H1 (cell line): Measurements from ENCODE around the gene DMXL1. TPM values are rescaled to one million over a fixed set of nuclear protein-coding genes. Genes with fewer than 3 reads are reported as not detected.

Source experiments
- EP300 ChIP-seq, 2 experiments: IDR thresholded peaks; 1 replicate in 1 of 2; 2 replicates in 1 of 2; pipeline ENCODE4 v1.6.1; 2011 to 2012; ENCODE audit warnings: low read depth in 2 of 2, low read length in 2 of 2, mild to moderate bottlenecking in 2 of 2, borderline replicate concordance in 1 of 2, inconsistent platforms in 1 of 2, moderate library complexity in 1 of 2
- GTF2F1 ChIP-seq: IDR thresholded peaks from 2 replicates; pipeline ENCODE4 v1.6.1; 2012; ENCODE audit warnings: low read depth, low read length, improper control_type of control experiment, borderline replicate concordance
- JUN ChIP-seq: IDR thresholded peaks from 2 replicates; pipeline ENCODE4 v1.6.1; 2011; ENCODE audit warnings: low read depth, mild to moderate bottlenecking, improper control_type of control experiment, low read length
- NRF1 ChIP-seq: IDR thresholded peaks from 2 replicates; pipeline ENCODE4 v1.6.1; 2011; ENCODE audit warnings: mild to moderate bottlenecking, low read depth, low read length, improper control_type of control experiment
- SIN3A ChIP-seq, 2 experiments: IDR thresholded peaks in 1 of 2; conservative IDR thresholded peaks in 1 of 2; 2 replicates each; pipeline ENCODE4 v1.6.1; 2011 to 2012; ENCODE audit warnings: low read length in 2 of 2, improper control_type of control experiment in 1 of 2, low read depth in 1 of 2, mild to moderate bottlenecking in 1 of 2
- TBP ChIP-seq: IDR thresholded peaks from 2 replicates; pipeline ENCODE4 v1.6.1; 2011; ENCODE audit warnings: low read depth, low read length, improper control_type of control experiment
- TCF12 ChIP-seq: IDR thresholded peaks from 2 replicates; pipeline ENCODE4 v1.6.1; 2011; ENCODE audit warnings: low read depth, mild to moderate bottlenecking, low read length
- ZNF274 ChIP-seq: IDR thresholded peaks from 2 replicates; pipeline ENCODE4 v1.7.0; 2012; ENCODE audit warnings: low read length, borderline replicate concordance; ENCODE audit errors: extremely low read depth
- polyA plus RNA-seq, 7 experiments: library from polyadenylated mRNA; depleted of rRNA in 3 of 7; stranded (reverse) in 5 of 7; unstranded in 2 of 7; fragments of >200 nt in 5 of 7; fragments of 200-250 nt in 2 of 7; gene quantifications; 1 replicate in 5 of 7; 2 replicates in 1 of 7; 4 replicates in 1 of 7; pipeline versions ENCODE4 v1.2.1 to v1.2.3, GENCODE V29; 2011 to 2013; ENCODE audit warnings: missing spikeins in 2 of 7, mixed read lengths in 2 of 7
- total RNA-seq: library from RNA; stranded (reverse); fragmentation: NEBNext Ultra II Directional; extraction: Animal tissue kit (Norgen Biotek cat#: 25700); gene quantifications from 2 replicates; pipeline ENCODE4 v1.2.1, GENCODE V29; 2021
- TF ChIP-seq, protein P1 (sequence below): fragments of 300-600 bp; sonication (generic); IDR thresholded peaks from 2 replicates; pipeline ENCODE4 v1.7.1; 2012; ENCODE audit warnings: low read length, moderate library complexity, mild to moderate bottlenecking, inconsistent platforms; ENCODE audit not compliant: insufficient replicate concordance
- TF ChIP-seq, protein P2 (sequence below): IDR thresholded peaks from 2 replicates; pipeline ENCODE4 v1.6.1; 2012; ENCODE audit warnings: inconsistent platforms
- TF ChIP-seq, protein P3 (sequence below): IDR thresholded peaks from 2 replicates; pipeline ENCODE4 v1.6.1; 2011; ENCODE audit warnings: low read length, improper control_type of control experiment

DMXL1 gene
- total and polyA plus RNA-seq, 2 of the 8 experiments (the other 6 are each of a cell fraction or from before 2014, with no cell fraction given): 10.1 to 43.9 TPM

DNA sequence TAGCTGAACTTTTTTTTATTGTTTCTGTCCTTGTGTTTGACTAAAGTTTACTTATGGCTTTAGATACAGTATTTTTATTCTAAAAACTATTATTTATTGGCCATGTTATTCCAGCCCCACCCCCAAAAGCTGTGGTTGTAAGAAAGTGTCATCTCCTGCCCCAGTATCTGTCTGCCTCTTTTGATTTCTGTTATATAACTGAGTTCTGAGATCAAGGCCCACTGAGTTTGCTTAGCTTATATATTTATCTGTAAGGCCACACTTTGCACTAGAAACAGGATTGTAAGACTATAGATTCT is 168.2 kb downstream of the DMXL1 start (continued):
- TF ChIP-seq, protein P1, sequence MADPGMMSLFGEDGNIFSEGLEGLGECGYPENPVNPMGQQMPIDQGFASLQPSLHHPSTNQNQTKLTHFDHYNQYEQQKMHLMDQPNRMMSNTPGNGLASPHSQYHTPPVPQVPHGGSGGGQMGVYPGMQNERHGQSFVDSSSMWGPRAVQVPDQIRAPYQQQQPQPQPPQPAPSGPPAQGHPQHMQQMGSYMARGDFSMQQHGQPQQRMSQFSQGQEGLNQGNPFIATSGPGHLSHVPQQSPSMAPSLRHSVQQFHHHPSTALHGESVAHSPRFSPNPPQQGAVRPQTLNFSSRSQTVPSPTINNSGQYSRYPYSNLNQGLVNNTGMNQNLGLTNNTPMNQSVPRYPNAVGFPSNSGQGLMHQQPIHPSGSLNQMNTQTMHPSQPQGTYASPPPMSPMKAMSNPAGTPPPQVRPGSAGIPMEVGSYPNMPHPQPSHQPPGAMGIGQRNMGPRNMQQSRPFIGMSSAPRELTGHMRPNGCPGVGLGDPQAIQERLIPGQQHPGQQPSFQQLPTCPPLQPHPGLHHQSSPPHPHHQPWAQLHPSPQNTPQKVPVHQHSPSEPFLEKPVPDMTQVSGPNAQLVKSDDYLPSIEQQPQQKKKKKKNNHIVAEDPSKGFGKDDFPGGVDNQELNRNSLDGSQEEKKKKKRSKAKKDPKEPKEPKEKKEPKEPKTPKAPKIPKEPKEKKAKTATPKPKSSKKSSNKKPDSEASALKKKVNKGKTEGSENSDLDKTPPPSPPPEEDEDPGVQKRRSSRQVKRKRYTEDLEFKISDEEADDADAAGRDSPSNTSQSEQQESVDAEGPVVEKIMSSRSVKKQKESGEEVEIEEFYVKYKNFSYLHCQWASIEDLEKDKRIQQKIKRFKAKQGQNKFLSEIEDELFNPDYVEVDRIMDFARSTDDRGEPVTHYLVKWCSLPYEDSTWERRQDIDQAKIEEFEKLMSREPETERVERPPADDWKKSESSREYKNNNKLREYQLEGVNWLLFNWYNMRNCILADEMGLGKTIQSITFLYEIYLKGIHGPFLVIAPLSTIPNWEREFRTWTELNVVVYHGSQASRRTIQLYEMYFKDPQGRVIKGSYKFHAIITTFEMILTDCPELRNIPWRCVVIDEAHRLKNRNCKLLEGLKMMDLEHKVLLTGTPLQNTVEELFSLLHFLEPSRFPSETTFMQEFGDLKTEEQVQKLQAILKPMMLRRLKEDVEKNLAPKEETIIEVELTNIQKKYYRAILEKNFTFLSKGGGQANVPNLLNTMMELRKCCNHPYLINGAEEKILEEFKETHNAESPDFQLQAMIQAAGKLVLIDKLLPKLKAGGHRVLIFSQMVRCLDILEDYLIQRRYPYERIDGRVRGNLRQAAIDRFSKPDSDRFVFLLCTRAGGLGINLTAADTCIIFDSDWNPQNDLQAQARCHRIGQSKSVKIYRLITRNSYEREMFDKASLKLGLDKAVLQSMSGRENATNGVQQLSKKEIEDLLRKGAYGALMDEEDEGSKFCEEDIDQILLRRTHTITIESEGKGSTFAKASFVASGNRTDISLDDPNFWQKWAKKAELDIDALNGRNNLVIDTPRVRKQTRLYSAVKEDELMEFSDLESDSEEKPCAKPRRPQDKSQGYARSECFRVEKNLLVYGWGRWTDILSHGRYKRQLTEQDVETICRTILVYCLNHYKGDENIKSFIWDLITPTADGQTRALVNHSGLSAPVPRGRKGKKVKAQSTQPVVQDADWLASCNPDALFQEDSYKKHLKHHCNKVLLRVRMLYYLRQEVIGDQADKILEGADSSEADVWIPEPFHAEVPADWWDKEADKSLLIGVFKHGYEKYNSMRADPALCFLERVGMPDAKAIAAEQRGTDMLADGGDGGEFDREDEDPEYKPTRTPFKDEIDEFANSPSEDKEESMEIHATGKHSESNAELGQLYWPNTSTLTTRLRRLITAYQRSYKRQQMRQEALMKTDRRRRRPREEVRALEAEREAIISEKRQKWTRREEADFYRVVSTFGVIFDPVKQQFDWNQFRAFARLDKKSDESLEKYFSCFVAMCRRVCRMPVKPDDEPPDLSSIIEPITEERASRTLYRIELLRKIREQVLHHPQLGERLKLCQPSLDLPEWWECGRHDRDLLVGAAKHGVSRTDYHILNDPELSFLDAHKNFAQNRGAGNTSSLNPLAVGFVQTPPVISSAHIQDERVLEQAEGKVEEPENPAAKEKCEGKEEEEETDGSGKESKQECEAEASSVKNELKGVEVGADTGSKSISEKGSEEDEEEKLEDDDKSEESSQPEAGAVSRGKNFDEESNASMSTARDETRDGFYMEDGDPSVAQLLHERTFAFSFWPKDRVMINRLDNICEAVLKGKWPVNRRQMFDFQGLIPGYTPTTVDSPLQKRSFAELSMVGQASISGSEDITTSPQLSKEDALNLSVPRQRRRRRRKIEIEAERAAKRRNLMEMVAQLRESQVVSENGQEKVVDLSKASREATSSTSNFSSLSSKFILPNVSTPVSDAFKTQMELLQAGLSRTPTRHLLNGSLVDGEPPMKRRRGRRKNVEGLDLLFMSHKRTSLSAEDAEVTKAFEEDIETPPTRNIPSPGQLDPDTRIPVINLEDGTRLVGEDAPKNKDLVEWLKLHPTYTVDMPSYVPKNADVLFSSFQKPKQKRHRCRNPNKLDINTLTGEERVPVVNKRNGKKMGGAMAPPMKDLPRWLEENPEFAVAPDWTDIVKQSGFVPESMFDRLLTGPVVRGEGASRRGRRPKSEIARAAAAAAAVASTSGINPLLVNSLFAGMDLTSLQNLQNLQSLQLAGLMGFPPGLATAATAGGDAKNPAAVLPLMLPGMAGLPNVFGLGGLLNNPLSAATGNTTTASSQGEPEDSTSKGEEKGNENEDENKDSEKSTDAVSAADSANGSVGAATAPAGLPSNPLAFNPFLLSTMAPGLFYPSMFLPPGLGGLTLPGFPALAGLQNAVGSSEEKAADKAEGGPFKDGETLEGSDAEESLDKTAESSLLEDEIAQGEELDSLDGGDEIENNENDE: no peak
- TF ChIP-seq SIN3A (conservative IDR thresholded peaks at IDR 0.05 in 1 of 2, IDR thresholded peaks at IDR 0.05 in 1 of 2; ENCODE audit: low read depth in 1 of 2, low read length in 2 of 2) (no peak), JUN (no peak), TBP (no peak), EP300 (IDR thresholded peaks at IDR 0.05; ENCODE audit: borderline replicate concordance in 1 of 2, low read depth in 2 of 2, low read length in 2 of 2) (no peak), TCF12 (no peak), GTF2F1 (no peak), NRF1 (no peak), ZNF274 (no peak)
- TF ChIP-seq, protein P2, sequence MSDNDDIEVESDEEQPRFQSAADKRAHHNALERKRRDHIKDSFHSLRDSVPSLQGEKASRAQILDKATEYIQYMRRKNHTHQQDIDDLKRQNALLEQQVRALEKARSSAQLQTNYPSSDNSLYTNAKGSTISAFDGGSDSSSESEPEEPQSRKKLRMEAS: no peak
- TF ChIP-seq, protein P3, sequence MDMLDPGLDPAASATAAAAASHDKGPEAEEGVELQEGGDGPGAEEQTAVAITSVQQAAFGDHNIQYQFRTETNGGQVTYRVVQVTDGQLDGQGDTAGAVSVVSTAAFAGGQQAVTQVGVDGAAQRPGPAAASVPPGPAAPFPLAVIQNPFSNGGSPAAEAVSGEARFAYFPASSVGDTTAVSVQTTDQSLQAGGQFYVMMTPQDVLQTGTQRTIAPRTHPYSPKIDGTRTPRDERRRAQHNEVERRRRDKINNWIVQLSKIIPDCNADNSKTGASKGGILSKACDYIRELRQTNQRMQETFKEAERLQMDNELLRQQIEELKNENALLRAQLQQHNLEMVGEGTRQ: no peak
